B cell (primary cell): Measurements from ENCODE around the gene CCBE1.

ENCODE experiments used
- EZH2 ChIP-seq: IDR thresholded peaks from 2 replicates; pipeline ENCODE4 v1.6.1; 2012; ENCODE audit warnings: borderline replicate concordance, low read depth, mild to moderate bottlenecking, moderate library complexity, low read length; ENCODE audit not compliant: insufficient read depth, poor library complexity, severe bottlenecking
- TF ChIP-seq, protein P1 (sequence below): fragments of 200-600 bp; IDR thresholded peaks from one replicate; pipeline ENCODE4 v1.8.0; 2022; ENCODE audit warnings: antibody characterized with exemption, mild to moderate bottlenecking

- TF ChIP-seq, protein P1, sequence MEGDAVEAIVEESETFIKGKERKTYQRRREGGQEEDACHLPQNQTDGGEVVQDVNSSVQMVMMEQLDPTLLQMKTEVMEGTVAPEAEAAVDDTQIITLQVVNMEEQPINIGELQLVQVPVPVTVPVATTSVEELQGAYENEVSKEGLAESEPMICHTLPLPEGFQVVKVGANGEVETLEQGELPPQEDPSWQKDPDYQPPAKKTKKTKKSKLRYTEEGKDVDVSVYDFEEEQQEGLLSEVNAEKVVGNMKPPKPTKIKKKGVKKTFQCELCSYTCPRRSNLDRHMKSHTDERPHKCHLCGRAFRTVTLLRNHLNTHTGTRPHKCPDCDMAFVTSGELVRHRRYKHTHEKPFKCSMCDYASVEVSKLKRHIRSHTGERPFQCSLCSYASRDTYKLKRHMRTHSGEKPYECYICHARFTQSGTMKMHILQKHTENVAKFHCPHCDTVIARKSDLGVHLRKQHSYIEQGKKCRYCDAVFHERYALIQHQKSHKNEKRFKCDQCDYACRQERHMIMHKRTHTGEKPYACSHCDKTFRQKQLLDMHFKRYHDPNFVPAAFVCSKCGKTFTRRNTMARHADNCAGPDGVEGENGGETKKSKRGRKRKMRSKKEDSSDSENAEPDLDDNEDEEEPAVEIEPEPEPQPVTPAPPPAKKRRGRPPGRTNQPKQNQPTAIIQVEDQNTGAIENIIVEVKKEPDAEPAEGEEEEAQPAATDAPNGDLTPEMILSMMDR = no peak
- no peak for TF ChIP-seq EZH2
These were observed 147.6 kb downstream of the CCBE1 start for GRCh38 chr18:59549503-59550173.
